PC-9 (cell line): ENCODE results near the gene DNAH9. TPM values are rescaled to one million over a fixed set of nuclear protein-coding genes. Genes with fewer than 3 reads are reported as not detected.
"Not testable (repeated sequence)": the region's sequence is repeated elsewhere in the genome, so short reads cannot be mapped to it uniquely, and the experiment has no call there.

Source experiments
- BruUV-seq: library from RNA; stranded (reverse); fragments of 400-500 nt; replicated peaks from 2 replicates; lab custom pipeline; 2021; lab: Mats Ljungman, UMichigan
- CTCF ChIA-PET: fragments of 300-600 bp; sonication (Branson Sonifier 250); formaldehyde crosslinking; loops from one replicate; lab custom pipeline; 2022; ENCODE audit warnings: antibody characterized with exemption; lab: Charles Lee
- POLR2A ChIA-PET: fragments of 300-600 bp; sonication (Branson Sonifier 250); formaldehyde crosslinking; loops from one replicate; lab custom pipeline; 2022; ENCODE audit warnings: antibody characterized with exemption; ENCODE audit not compliant: unreplicated experiment; lab: Charles Lee
- DNase-seq, 2 experiments: peaks; one replicate each; pipeline versions ENCODE4 v3.0.0 to v3.0.0-alpha.2; 2015 to 2022; ENCODE audit warnings: mixed read lengths in 1 of 2
- H2AFZ ChIP-seq: fragments of 200-600 bp; sonication (generic); 2 replicates; pipeline ENCODE4 v1.8.1; 2017; ENCODE audit warnings: antibody characterized with exemption
- H3F3A ChIP-seq: fragments of 200-600 bp; sonication (generic); 2 replicates; pipeline ENCODE4 v1.8.1; 2017; ENCODE audit warnings: antibody characterized with exemption, mild to moderate bottlenecking, low read depth; ENCODE audit not compliant: insufficient read depth
- H3K27ac ChIP-seq: fragments of 200-600 bp; sonication (generic); 2 replicates; pipeline ENCODE4 v1.6.1; 2016; ENCODE audit warnings: mixed run types
- H3K27me3 ChIP-seq: fragments of 200-600 bp; sonication (generic); 2 replicates; pipeline ENCODE4 v1.6.1; 2016; ENCODE audit warnings: low read depth, mixed run types; ENCODE audit not compliant: insufficient read depth
- H3K36me3 ChIP-seq: fragments of 200-600 bp; sonication (generic); 2 replicates; pipeline ENCODE4 v1.6.1; 2016; ENCODE audit warnings: low read depth, mixed run types
- H3K4me1 ChIP-seq: fragments of 200-600 bp; sonication (generic); replicated peaks from 2 replicates; pipeline ENCODE4 v1.6.1; 2016; ENCODE audit warnings: mixed run types; ENCODE audit not compliant: insufficient read depth
- H3K4me2 ChIP-seq: fragments of 200-600 bp; sonication (generic); 2 replicates; pipeline ENCODE4 v1.6.1; 2017; ENCODE audit warnings: mixed run types
- H3K4me3 ChIP-seq: fragments of 200-600 bp; sonication (generic); 2 replicates; pipeline ENCODE4 v1.6.1; 2016; ENCODE audit warnings: mixed run types
- H3K79me2 ChIP-seq: fragments of 200-600 bp; sonication (generic); 2 replicates; pipeline ENCODE4 v1.6.1; 2017; ENCODE audit warnings: low read depth, mixed run types
- H3K9me2 ChIP-seq: fragments of 200-600 bp; sonication (generic); 2 replicates; pipeline ENCODE4 v1.8.1; 2017; ENCODE audit warnings: mild to moderate bottlenecking; ENCODE audit not compliant: insufficient read depth
- H3K9me3 ChIP-seq: fragments of 200-600 bp; sonication (generic); 2 replicates; pipeline ENCODE4 v1.8.1; 2016; ENCODE audit warnings: low read depth; ENCODE audit not compliant: insufficient read depth
- H4K20me1 ChIP-seq: fragments of 200-600 bp; sonication (generic); 2 replicates; pipeline ENCODE4 v1.8.1; 2017; ENCODE audit not compliant: insufficient read depth
- CTCF ChIP-seq: fragments of 200-600 bp; sonication (generic); conservative IDR thresholded peaks from 2 replicates; pipeline ENCODE4 v1.6.1; 2017; ENCODE audit warnings: mixed run types, antibody characterized with exemption, mild to moderate bottlenecking, moderate library complexity
- EZH2 ChIP-seq: fragments of 200-600 bp; sonication (generic); IDR thresholded peaks from 2 replicates; pipeline ENCODE4 v1.8.0; 2017; ENCODE audit warnings: antibody characterized with exemption, low read depth
- intact Hi-C: fragments of 100-400 bp; cut with micrococcal nuclease; formaldehyde crosslinking; loops from one replicate; pipeline ENCODE4 v1.10.0; 2022; ENCODE audit not compliant: unreplicated experiment
- total RNA-seq: library from RNA; stranded (reverse); gene quantifications from 2 replicates; pipeline ENCODE4 v1.2.3, GENCODE V29; 2021

DNAH9 gene
- total RNA-seq, 1 experiment from 2014 or later, result not detected

GRCh38 chr17:11954936-11955335 is 356.7 kb downstream of the DNAH9 start:
- Histone ChIP-seq H4K20me1 (no peaks in the 10 kb centered on the region), H3K4me3 (no peak overlapping the region), H3K36me3 (no peaks in the 10 kb centered on the region), H3K4me1 (no peaks in the 10 kb centered on the region), H3K27ac (no peak overlapping the region), H2AFZ (no peak overlapping the region), H3K4me2 (no peak overlapping the region), H3K9me2 (no peaks in the 10 kb centered on the region), H3K27me3 (peaks cover 12% of the 10 kb centered on the region; the same call in 1 of the 2 replicates), H3K79me2 (no peaks in the 10 kb centered on the region), H3F3A (no peaks in the 10 kb centered on the region), H3K9me3 (no peaks in the 10 kb centered on the region)
- intact Hi-C loops, result no loop called here
- TF ChIP-seq CTCF (no peak), EZH2 (no peak)
- no TSS peak for BruUV-seq
- POLR2A ChIA-PET, result no interaction called here
- CTCF ChIA-PET, result no interaction called here
- DNase-seq, result no peak

GRCh38 chr17:11969565-11969964 is 371.3 kb downstream of the DNAH9 start:
- no peaks in the 10 kb centered on the region for H3K27me3 ChIP-seq
- no peak for DNase-seq
- H3K79me2 ChIP-seq, result no peaks in the 10 kb centered on the region
- CTCF ChIA-PET, result no interaction called here
- TF ChIP-seq CTCF, result no peak
- TF ChIP-seq EZH2, result no peak
- H3F3A ChIP-seq, result no peaks in the 10 kb centered on the region
- intact Hi-C loops, result loop anchor here (2.0 kb wide), 1 partner anchor 51 kb away; the partner anchor contains the start of gene MAP2K4
- no peak overlapping the region for H2AFZ ChIP-seq
- H3K4me2 ChIP-seq, result no peak overlapping the region
- H3K36me3 ChIP-seq, result no peaks in the 10 kb centered on the region
- no peaks in the 10 kb centered on the region for H3K9me3 ChIP-seq
- POLR2A ChIA-PET, result no interaction called here
- no peaks in the 10 kb centered on the region for H3K9me2 ChIP-seq
- no TSS peak for BruUV-seq
- H3K4me3 ChIP-seq, result no peak overlapping the region
- H4K20me1 ChIP-seq, result no peaks in the 10 kb centered on the region
- no peak overlapping the region for H3K27ac ChIP-seq
- no peaks in the 10 kb centered on the region for H3K4me1 ChIP-seq

GRCh38 chr17:11972741-11973140 is 374.5 kb downstream of the DNAH9 start:
- H3K27me3 ChIP-seq, H3K4me3 ChIP-seq, H3F3A ChIP-seq, BruUV-seq, H3K79me2 ChIP-seq, H3K4me2 ChIP-seq, H3K27ac ChIP-seq, H3K4me1 ChIP-seq, H4K20me1 ChIP-seq, H3K9me2 ChIP-seq, CTCF ChIA-PET, POLR2A ChIA-PET, H2AFZ ChIP-seq, DNase-seq, H3K9me3 ChIP-seq, intact Hi-C loops, H3K36me3 ChIP-seq: not testable (repeated sequence)

- CTCF ChIA-PET, result no interaction called here
Observed at GRCh38 chr17:11979795-11980194, 381.5 kb downstream of the DNAH9 start.

More at GRCh38 chr17:11979795-11980194, 381.5 kb downstream of the DNAH9 start:
- no peaks in the 10 kb centered on the region for H3K36me3 ChIP-seq
- no peak for DNase-seq
- no peaks in the 10 kb centered on the region for H3K9me2 ChIP-seq
- intact Hi-C loops, result loop anchor here (10.0 kb wide), 2 partner anchors 1105 to 1245 kb away; partner anchors contain the start of gene TMEM220
- H3K4me2 ChIP-seq, result no peak overlapping the region
- H3K4me1 ChIP-seq, result no peaks in the 10 kb centered on the region
- TF ChIP-seq CTCF (no peak), EZH2 (no peak)
- H3K4me3 ChIP-seq, result no peak overlapping the region
- H3F3A ChIP-seq, result no peaks in the 10 kb centered on the region
- no peaks in the 10 kb centered on the region for H3K27me3 ChIP-seq
- H2AFZ ChIP-seq, result no peak overlapping the region
- H3K79me2 ChIP-seq, result no peaks in the 10 kb centered on the region
- no peaks in the 10 kb centered on the region for H3K9me3 ChIP-seq
- H3K27ac ChIP-seq, result no peak overlapping the region
- BruUV-seq, result no TSS peak
- POLR2A ChIA-PET, result interaction anchor here (0.7 kb wide), 1 partner anchor 301 kb away, joined by 7 read pairs; no protein-coding TSS in a partner anchor
- H4K20me1 ChIP-seq, result no peaks in the 10 kb centered on the region
